OCI-LY3 (cell line): ENCODE results near the gene PRELID1.

Source experiments
- EZH2phosphoT487 ChIP-seq: fragments of 200-600 bp; shearing (Covaris generic); IDR thresholded peaks from 2 replicates; pipeline ENCODE4 v1.6.1; 2018; ENCODE audit warnings: antibody characterized with exemption, mixed run types, low read depth
- TF ChIP-seq, protein P1 (sequence below): fragments of 200-600, 300-600 bp; sonication (generic); IDR thresholded peaks from 2 replicates; pipeline ENCODE4 v1.5.1; 2014; ENCODE audit warnings: antibody characterized with exemption, low read length, low read depth

DNA sequence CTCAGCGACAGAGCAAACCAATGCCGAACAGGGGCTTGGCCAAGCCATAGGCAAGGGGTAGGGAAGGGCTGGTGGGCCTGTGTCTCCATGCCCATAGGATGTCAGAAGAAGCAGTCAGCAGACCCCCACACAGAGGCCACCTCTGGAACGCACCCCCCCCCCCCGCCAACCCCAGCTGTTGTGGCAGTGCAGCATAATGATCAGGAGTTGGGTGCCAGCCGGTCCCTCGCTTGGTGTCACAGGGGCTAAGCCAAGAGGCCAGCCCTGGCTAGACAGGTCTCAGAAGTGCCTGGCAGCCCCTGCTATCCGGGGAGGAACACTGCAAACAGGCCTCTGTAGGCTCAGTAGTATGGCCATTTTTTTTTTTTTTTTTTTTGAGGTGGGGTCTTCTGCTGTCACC is 11.8 kb downstream of the PRELID1 start:
- TF ChIP-seq, protein P1, sequence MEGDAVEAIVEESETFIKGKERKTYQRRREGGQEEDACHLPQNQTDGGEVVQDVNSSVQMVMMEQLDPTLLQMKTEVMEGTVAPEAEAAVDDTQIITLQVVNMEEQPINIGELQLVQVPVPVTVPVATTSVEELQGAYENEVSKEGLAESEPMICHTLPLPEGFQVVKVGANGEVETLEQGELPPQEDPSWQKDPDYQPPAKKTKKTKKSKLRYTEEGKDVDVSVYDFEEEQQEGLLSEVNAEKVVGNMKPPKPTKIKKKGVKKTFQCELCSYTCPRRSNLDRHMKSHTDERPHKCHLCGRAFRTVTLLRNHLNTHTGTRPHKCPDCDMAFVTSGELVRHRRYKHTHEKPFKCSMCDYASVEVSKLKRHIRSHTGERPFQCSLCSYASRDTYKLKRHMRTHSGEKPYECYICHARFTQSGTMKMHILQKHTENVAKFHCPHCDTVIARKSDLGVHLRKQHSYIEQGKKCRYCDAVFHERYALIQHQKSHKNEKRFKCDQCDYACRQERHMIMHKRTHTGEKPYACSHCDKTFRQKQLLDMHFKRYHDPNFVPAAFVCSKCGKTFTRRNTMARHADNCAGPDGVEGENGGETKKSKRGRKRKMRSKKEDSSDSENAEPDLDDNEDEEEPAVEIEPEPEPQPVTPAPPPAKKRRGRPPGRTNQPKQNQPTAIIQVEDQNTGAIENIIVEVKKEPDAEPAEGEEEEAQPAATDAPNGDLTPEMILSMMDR: no peak
- no peak for TF ChIP-seq EZH2phosphoT487
